Dermis microvascular lymphatic vessel endothelial cell (primary cell): ENCODE data around the gene C3AR1. TPM values are rescaled to one million over a fixed set of nuclear protein-coding genes. Genes with fewer than 3 reads are reported as not detected.
A peak's percentile ranks its signal among the peaks of the same experiment; 100 is the strongest.
"Not testable (repeated sequence)": the region's sequence is repeated elsewhere in the genome, so short reads cannot be mapped to it uniquely, and the experiment has no call there.

Experiments used
- DNase-seq, 2 donors: peaks; one replicate each; pipeline versions ENCODE4 v3.0.0 to v3.0.0-alpha.2; 2010; ENCODE audit warnings: low read depth in 2 of 2
- total RNA-seq: library from RNA; depleted of rRNA; stranded (reverse); fragments of >200 nt; gene quantifications from 2 replicates; pipeline ENCODE4 v1.2.1, GENCODE V29; 2014

C3AR1 gene
- total RNA-seq, 1 donor from 2014 or later = 0.26 TPM

DNA sequence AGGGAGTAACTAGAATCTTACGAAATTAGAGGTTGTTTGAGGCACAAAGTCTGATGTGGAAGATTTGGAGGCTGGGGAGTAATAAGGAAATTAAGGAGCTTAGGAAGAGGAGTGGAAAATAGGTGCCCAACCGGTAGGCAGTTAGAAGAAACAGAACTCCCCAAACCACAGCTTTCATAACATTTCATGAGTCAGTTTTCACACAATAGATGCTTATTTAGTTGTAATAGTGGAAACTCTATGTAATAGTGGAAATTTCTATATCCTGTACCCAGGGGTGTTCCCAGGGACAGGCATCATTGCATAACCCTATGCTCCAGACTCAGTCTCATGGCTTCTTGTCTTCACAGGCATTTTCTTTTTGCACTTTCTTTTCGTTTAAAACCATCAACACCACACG, 8.3 kb downstream of the C3AR1 start:
- no peak for DNase-seq

DNA sequence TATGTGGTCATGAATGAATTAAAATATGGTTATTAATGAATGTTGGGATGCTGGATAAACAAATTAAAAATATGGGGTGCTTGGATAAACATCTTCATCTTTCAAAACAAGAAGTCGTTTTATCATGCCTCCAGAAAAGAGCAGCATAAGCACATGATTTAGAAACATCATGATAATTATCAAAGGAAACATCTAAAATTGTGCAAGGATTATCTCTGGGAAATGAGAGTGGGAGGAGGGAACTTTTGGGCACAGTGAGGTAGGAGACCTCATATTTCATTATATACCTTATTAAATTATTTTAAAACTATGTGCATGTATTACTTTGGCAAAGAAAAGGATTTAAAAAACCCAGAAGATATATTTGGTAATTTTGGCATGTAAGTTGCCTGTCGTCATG, 8.9 kb downstream of the C3AR1 start:
- no peak for DNase-seq

DNA sequence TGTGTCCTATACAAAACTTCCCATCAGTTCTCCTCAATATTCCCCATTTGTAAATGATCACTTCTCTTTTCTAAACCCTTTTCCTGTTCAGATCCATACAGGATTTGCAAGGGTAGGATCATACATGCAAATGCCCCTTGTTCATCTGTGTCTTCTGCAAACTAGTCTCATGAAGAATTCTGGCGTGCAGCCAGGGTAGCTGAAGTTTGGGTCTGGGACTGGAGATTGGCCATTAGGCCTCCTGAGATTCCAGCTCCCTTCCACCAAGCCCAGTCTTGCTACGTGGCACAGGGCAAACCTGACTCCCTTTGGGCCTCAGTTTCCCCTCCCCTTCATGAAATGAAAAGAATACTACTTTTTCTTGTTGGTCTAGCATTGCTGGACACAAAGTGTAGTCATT, 11.3 kb downstream of the C3AR1 start:
- no peak for DNase-seq

DNA sequence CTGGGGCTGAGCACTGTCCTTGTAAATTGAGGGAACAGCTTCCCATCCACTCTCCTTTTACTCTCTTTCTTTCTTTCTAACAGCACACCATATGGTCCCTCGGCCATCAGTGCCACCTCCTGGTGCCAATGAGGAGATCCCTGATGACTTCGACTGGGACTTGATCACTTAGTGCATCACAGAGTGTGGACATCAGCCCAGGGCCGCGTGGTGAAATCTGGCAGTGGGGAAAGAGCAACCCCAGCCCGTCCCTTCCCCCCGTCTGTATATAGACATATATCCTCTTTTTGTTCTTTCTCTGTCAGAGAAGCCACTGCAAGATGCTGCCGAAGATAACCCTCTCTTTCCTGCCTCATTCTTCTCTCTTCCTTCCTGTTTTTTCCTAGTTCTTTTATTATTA, 13.5 kb downstream of the C3AR1 start:
- no peak for DNase-seq

DNA sequence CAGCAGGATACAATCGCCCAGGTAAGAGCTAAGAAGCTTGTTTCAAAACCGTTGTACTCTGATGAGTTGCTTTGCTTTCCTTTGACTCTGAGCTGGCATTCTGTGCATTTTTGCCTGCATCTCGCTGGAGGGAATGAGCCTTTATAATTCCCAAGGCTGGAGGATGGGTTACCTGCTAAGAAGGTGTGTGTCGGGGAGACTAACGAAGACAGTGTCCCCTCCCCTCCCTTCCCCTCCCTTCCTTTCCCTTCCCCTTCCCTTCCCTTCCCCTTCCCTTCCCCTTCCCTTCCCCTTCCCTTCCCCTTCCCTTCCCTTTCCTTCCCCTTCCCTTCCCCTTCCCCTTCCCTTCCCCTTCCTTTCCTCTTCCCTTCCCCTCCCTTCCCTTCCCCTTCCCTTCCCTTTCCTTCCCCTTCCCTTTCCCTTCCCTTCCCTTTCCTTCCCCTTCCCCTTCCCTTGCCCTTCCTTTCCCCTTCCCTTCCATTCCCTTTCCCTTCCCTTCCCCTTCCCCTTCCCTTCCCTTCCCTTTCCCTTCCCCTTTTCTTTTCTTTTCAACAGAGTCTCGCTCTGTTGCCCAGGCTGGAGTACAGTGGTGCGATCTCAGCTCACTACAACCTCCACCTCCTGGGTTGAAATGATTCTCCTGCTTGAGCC, 15.4 kb downstream of the C3AR1 start:
- DNase-seq = no peak

DNA sequence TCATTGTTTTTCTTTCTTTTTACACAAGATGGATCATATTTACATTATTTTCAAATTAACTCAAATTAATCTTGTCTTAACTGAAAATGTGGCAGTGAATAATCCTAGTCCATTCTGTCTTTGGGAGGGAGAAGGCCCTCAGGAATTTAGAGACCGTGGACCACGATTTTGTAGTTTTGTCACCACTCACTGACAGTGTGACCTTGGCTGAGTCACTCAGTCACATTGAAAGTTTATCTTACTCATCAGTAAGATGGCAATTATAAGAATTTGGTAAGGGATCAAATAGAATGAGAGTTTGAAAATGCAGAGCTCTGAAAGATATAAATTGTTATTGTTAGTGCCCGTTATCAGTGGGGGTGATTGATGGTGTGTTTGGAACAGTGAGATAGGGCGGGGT, 17.3 kb downstream of the C3AR1 start:
- no peak for DNase-seq

DNA sequence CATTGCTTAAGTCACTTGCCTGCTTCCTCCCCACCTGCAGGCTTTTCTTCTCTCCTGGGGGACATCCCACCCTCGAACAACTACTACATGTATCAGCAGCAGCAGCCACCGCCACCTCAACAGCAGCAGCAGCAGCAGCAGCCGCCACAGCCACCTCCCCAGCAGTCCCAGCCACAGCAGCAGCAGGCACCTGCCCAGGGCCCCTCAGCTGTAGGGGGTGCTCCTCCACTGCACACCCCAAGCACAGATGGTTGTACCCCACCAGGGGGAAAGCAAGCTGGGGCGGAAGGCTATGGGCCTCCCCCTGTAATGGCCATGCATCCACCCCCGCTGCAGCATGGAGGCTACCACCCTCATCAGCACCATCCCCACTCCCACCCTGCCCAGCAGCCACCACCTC, 18.3 kb downstream of the C3AR1 start:
- no peak for DNase-seq

DNA sequence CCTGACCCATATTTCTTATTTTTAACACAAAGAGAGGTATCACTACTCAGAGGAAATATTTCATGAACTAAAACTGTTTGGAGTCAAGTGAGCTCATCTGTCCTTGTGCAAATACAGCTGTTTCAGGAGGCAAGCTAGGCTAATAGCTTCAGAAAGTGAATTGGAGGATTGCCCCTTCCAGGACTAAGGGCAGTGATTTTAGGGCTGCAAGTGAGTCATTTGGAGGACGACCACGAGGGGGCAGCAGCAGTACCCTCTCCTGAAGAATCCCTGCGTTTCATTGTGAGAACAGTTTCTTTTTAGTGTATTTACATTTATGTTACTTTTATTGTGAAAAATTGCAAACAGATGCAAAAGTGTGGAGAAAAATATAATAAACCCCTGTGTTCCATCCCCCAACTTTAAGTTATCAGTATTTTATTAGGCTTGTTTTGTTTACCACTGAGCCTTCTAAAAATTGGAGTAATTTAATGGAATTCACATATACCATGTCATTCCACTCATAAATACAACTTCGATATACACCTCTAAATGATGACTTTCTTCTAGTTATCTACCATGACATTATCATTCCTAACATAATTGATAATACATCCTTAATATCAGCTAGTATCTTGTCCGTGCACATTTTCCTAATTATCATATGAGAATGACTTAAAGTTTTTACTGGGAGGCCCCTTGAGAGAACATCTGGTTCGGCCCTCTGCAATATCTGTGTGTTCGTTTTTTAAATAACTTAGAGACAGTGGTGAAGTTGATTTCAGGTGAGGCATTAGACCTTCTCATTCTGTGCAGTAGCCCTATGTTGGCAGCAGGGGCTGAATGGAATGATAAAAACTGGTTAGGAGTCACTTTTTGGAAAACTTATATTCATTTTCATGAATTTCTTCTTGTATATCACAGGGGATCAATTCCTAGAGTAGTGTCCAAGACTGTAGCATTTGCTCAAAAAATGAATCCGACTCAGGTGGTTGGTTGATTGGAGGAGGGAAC, 19.9 kb downstream of the C3AR1 start:
- peak; percentile 56 to 82 for DNase-seq

DNA sequence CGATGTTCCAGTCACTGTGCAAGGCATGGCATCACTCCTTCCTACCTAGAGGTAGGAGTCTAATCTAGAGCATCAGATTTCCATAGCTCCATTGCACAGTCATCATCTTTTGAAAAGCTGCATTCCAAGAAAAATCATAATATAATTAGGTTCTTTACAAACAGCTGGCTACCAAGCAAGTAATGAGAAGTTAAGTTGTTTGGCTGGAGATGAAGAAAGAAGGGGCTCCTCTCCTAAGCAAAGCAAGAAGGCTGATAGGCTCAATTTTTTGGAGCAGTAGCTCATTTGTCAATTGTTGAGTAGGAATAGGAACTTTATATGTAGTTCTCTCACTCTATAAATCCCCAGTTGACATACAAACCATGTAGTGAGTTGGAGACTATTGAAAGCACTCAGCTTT, 25.4 kb downstream of the C3AR1 start:
- no peak for DNase-seq

DNA sequence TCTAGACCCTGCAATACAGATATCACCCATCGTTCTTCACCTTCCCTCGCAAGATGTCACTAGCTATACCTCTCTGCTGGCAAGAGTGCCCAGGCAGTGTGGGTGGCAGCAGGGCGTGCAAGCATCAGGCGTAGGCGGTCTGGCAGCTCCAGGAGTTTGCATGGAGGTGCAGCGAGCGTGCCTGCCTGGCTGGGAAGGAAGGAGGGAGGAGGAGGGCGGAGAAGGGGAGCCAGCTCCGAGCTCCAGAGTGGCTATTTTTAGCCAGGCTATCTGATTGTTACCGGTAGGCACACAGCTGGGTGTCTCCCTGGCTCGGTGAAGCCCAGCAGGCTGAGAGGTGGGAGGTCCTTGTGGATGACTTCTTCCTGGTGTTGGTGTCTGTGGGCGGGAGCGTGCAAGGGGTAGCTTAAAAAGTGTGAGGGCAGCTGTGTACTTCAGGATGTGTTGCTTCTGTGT, 27.5 kb downstream of the C3AR1 start:
- DNase-seq = peak in 1 of 2 donors; percentile 48

DNA sequence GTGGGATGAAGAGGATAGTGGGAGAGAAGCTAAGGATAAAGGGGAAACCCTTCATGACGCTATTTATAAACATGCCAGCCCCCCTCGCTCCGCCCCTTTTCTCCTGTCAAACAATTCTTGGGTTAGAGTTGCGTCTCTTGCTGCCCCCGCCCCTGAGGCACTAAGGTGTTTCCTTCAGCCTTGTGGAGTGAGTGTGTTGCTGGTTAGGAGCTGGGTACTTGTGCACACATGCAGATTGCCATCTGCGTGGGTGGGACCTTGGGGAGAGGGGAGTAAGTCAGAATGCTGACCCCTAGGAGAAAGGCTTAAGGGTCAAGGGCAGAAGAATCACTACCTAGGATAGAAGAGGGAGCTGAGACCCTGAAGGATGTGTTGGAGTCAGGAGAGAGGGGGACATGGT, 28.2 kb downstream of the C3AR1 start:
- no peak for DNase-seq

DNA sequence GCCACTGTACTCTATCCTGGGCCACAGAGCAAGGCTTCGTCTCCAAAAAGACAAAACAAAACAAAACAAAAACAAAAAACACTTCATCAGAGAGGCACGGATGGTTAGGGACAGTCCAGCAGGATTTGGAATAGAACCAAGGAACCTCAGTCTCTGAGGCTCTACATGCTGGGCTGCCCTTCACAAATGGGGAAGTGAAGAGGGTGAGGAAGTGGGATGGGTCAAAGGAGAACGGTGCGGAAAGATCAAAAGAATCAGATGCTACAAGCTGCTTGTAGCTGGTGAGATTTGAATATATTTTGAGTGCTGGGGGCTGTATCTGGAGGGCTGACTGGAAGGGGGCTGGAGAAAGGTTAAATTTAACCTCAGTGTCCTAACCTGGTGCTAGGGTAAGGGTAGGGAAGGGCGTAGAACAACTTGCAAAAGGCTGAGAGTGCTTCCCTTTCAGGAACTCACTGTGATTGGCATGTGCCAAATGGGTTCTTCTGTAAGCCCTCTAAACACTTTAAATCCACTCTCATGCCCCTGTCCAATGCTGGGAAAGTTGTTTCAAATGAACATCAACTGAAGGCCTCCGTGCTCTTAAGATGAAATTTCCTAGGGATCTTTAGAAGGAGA, 29.0 kb downstream of the C3AR1 start:
- no peak for DNase-seq

DNA sequence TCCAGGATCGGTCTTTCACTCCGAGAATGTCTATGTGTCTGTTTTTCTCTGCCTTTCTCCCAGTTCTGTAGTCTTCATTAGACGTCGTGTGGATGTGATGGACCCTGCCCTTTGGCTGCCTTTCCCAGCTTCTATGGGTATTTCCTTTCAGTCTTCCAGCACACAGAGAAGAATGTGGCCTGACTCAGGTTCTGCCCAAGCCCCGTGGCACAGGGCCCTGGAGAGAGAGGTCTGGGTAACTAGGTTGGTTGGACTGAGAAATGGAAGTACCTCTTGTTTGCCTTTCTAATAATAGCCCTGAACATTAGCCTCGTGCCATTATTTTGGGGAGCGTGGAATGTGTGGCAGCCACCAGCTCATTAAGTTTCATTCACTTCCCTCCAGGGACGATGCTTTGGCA, 29.8 kb downstream of the C3AR1 start:
- no peak for DNase-seq

DNA sequence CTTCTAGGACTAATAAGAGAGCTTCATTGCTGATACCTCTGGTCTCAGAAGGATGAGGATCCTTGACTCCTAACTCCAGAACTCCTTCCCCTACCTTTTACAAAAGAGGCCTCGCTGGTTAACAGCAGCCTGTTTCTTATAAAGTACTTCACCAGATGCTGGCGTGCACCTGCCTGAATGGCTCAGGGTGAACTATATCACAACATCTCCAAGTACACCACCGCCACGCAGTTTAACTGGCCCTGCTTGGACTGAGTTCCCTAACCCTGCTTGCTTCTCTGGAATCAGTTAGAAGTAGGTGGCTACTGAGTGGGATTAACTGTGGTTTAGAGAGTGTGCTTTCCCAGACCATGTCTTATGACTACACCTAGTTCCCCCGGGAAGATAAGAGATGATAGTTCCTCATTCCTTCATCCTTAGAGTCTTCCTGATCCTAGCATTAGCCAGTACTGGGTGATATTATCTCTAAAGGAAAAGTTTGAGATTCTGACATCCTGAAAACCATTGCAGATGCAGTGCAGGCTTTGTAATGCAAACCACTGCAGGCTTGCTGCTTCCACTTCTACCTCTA, 30.6 kb downstream of the C3AR1 start:
- DNase-seq = no peak

DNA sequence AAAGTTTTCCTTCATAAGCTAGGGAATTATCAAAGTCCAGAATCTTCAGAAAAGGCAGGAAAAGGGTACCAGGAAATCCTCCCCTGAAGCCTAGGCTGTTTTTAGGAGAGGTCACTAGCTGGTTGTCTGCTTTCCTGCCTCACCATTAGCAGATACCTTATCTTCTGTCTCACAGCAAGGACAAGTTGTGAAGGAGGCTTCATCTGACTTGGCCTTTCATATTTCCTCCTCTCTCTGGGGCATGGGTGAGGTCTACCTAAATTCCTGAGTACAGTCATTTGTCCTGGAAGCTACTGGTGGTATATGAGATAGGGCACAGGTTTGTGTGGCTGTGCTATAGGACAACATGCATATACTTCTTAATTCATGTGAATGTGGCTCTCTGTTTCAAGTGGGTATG, 31.4 kb downstream of the C3AR1 start:
- no peak for DNase-seq

DNA sequence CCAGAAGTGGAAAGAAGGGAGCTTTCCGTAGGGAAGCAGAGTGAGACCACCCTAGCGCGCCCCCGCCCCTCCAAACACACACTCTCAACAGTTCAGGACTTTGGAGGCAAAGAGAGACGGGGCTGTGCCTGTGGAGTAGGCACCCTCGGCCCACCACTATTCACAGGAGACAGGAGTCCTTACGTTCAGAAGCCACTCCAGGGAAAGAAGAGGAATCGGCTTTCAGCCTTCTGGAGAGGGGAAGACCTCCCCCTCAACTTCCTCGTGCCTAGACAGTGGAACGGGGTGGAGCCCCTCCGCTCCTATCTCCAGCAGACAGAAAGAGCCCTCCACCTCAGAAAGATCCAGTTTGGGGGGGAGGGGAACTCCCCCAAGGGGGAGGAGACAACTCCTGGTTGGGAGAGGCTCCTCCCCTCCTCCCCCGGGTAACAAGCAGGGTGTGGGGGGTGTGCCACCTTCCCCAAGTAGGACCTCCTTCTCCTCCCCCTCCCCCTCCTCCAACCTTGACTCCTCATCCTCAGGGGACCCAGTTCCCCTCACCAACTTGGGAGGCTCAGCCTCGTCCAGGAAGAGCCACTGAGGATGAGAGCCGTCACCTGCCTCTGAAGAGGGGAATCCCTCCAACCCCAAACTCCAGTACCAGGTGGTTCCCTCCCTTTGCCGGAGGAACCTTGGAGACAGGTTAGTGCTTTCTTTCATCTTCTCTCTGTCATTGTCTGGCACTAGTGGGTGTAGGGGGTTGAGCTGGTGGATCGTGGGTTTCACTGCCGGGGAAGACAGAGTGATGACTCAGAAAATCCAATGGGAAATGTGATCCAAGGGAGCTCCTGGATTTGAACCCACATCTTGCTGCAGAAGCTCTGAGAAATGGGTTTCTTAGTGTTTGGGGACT, 32.8 kb downstream of the C3AR1 start:
- DNase-seq = peak in 1 of 2 donors; percentile 50

DNA sequence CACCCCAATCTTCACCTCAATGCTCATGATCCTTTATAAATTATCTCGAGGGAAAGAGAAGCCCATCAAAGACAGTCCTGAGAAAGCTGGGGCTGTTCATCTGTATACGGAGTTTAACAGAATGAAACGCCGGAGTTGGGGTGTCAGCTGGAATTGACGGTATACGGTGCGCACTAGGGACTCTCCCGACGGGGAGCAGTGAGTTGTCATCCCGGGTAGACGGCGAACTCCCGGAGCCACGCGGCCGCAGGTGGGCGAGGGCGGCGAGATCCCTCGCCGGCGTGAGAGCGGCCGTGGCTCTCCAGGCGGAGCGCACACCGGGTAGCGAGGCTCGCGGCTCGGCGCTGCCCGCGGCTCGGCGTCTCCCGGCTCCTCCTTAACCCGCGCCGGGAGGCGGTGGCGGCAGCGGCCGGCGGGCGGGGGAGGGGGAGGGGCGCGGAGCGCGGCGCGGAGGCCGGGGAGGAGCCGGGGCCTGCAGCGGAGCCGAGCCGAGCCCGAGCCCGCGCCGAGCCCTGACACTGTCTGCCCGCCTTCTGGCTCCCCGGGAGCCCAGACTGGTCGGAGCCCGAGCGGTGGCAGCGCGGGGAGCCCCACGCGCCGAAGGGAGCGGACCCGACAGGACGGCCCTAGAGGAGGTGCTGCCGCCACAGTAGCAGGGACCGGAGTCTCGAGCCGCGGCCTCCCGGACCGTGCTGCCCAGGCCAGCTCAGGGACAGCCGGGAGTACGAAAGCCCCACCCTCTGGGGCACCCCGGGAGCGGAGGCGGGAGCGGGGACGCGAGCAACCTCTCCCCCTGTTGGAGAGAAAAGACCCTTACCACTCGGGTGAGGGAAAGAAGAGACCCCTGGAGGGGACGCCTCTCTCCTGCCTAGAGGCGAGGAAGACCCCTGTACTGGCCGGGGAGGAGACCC, 33.7 kb downstream of the C3AR1 start, which contains the start of gene FOXJ2:
Gene FOXJ2, plus strand, starts transcription at position 475 of the 911 bp plus-strand sequence. CDS start 7,117 bp downstream, outside the sequence.
- DNase-seq = peak; percentile 24 to 77

DNA sequence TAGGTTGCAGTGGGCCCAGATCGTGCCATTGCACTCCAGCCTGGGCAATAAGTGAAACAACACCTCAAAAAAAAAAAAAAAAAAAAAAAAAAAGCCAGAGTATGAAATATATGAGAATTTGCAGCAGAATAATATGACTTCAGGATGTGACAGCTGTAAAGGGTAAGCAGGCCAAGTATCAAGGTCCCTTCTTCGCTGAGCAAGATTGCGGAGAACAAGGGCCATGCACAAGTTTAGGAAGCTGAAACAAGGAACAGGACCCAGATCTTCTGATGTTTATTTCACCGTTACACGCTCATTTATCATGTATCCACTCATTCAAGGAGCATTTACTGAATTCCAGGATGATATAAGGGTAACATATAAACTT, 34.3 kb downstream of the C3AR1 start:
- DNase-seq = no peak

DNA sequence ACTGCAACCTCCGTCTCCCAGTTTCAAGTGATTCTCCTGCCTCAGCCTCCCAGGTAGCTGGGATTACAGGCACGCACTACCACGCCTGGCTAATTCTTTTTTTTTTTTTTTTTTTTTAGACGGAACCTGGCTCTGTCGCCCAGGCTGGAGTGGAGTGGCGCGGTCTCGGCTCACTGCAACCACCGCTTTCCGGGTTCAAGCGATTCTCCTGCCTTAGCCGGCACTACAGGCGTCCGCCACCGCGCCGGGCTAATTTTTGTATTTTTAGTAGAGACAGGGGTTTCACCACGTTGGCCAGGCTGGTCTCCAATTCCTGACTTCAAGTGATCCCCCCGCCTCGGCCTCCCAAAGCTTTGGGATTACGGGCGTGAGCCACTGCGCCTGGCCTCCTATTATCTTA, 35.1 kb downstream of the C3AR1 start:
- DNase-seq = not testable (repeated sequence)

DNA sequence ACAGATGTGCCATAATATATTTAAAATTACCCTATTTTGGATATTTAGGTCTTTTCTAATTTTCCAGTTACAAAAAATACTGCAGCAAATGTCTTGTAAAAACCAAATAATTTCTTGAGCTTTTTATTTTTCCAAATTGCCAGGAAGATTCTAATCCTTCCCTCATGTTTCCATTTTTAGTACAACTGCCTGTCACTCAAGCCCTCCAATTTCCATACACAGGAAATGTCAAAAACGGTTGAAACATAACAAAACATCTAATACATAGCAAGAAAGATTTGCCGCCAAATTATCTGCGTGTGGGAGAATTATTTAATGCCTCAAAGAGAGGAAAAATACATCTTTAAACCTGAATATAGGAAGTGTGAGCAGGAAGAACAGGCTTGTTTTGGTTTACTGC, 36.0 kb downstream of the C3AR1 start:
- DNase-seq = no peak
